Psoas muscle (tissue), 8 donors: ENCODE data around the gene TMEM269. TPM values are rescaled to one million over a fixed set of nuclear protein-coding genes. Genes with fewer than 3 reads are reported as not detected.
"Not testable (repeated sequence)": the region's sequence is repeated elsewhere in the genome, so short reads cannot be mapped to it uniquely, and the experiment has no call there.

Experiments used
- ATAC-seq, 4 donors: fragments of 200-7000 bp; cut with Tn5 transposase; one replicate each; pipeline ENCODE4 v1.9.1; 2020; ENCODE audit warnings: moderate library complexity in 3 of 4, mild to moderate bottlenecking in 2 of 4
- DNase-seq, 2 donors: peaks; one replicate each; pipeline ENCODE4 v3.0.0-alpha.2; 2020
- H3K27ac ChIP-seq: fragments of 200-600 bp; one replicate; pipeline ENCODE4 v1.8.0; 2022
- H3K27me3 ChIP-seq, 3 donors: fragments of 200-600 bp in 1 of 3; one replicate each; pipeline versions ENCODE4 v1.6.1 to v1.8.0; 2013 to 2022; ENCODE audit warnings: low read length in 2 of 3, mild to moderate bottlenecking in 2 of 3, moderate library complexity in 1 of 3; ENCODE audit not compliant: insufficient read depth in 3 of 3
- H3K36me3 ChIP-seq, 2 donors: fragments of 200-600 bp in 1 of 2; one replicate each; pipeline versions ENCODE4 v1.6.1 to v1.8.0; 2013 to 2022; ENCODE audit warnings: low read depth in 1 of 2, mild to moderate bottlenecking in 1 of 2, moderate library complexity in 1 of 2; ENCODE audit not compliant: insufficient read depth in 1 of 2
- H3K4me1 ChIP-seq: fragments of 200-600 bp; one replicate; pipeline ENCODE4 v1.8.0; 2022
- H3K4me3 ChIP-seq: fragments of 200-600 bp; one replicate; pipeline ENCODE4 v1.8.0; 2022; ENCODE audit warnings: mild to moderate bottlenecking
- H3K9me3 ChIP-seq: fragments of 200-600 bp; one replicate; pipeline ENCODE4 v1.8.0; 2022
- WGBS, 3 donors: extraction: QIAGEN DNeasy Blood & Tissue Kit; methylation state at CpG; one replicate each; pipeline versions ENCODE4 v1.1.6 to v1.1.7; 2013; 5-methylcytosine and 5-hydroxymethylcytosine counted together
- intact Hi-C, 2 donors: fragments of 100-400 bp; cut with DNase I; formaldehyde crosslinking; loops; one replicate each; pipeline versions ENCODE4 v1.11.0 to v1.14.2; 2022
- polyA plus RNA-seq, 3 donors: library from polyadenylated mRNA; stranded (reverse); fragments of 200-250 nt; gene quantifications; one replicate each; pipeline ENCODE4 v1.2.3, GENCODE V29; 2013
- total RNA-seq, 4 donors: library from RNA; stranded (reverse); fragmentation: NEBNext Ultra II Directional in 2 of 4; extraction: Animal tissue kit (Norgen Biotek cat#: 25700) in 2 of 4; gene quantifications; one replicate each; pipeline versions ENCODE4 v1.2.1 to v1.2.4, GENCODE V29; 2021 to 2023
- TF ChIP-seq, protein P1 (sequence below): fragments of 200-600 bp; IDR thresholded peaks from one replicate; pipeline ENCODE4 v1.8.0; 2022; ENCODE audit warnings: antibody characterized with exemption
- donor health status: healthy with polysubstance abuse.
- donor health status: DM: no; HTN: no; CAD: no; lungs with moderate emphysema.
- donor health status: Bipolar disorder and iron deficiency.
- donor health status: healthy.
- donor health status: DM: yes; HTN: yes; CAD: no.
- donor health status: DM: no; HTN: no; CAD: no.
- donor health status: DM: no; HTN: no; CAD: no.
- donor health status: DM: yes; HTN: yes; CAD: no.

The TMEM269 gene
- total and polyA plus RNA-seq, 7 donors, result 0.05 to 0.89 (median 0.15) TPM

DNA sequence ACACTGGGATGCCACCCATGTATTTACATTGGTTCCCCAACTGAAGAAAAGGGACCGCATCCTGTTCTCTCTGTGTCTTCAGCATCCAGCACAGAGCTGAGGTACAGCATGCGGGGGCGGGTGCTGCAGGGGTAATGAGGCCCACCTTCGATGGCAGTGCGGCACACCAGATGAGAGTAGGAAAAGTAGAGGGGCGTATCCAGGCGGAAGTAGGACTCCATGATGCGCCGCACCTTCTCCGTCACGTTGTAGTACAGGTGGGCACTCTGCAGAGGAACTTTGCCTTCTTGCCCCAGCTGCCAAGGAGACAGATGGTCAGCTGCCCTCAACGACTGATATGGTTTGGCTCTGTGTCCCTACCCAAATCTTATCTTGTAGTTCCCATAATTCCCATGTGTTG is 34.8 kb upstream of the TMEM269 start:
- Histone ChIP-seq H3K27ac (no peak overlapping the region), H3K9me3 (no peaks in the 10 kb centered on the region), H3K4me1 (no peaks in the 10 kb centered on the region), H3K36me3 (peaks cover 3 to 81% of the 10 kb centered on the region in 2 donors), H3K4me3 (no peak overlapping the region), H3K27me3 (no peaks in the 10 kb centered on the region)
- TF ChIP-seq, protein P1, sequence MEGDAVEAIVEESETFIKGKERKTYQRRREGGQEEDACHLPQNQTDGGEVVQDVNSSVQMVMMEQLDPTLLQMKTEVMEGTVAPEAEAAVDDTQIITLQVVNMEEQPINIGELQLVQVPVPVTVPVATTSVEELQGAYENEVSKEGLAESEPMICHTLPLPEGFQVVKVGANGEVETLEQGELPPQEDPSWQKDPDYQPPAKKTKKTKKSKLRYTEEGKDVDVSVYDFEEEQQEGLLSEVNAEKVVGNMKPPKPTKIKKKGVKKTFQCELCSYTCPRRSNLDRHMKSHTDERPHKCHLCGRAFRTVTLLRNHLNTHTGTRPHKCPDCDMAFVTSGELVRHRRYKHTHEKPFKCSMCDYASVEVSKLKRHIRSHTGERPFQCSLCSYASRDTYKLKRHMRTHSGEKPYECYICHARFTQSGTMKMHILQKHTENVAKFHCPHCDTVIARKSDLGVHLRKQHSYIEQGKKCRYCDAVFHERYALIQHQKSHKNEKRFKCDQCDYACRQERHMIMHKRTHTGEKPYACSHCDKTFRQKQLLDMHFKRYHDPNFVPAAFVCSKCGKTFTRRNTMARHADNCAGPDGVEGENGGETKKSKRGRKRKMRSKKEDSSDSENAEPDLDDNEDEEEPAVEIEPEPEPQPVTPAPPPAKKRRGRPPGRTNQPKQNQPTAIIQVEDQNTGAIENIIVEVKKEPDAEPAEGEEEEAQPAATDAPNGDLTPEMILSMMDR, result no peak
- WGBS, 3 donors, result 91 to 95% (median 94%) methylated on average over 12 of the region's 12 CpGs
- DNase-seq, result no peak
- intact Hi-C loops, result loop anchor here in 1 of 2 donors (10.0 kb wide), 1 partner anchor 405 kb away; no protein-coding TSS in a partner anchor
- ATAC-seq, result no peak

DNA sequence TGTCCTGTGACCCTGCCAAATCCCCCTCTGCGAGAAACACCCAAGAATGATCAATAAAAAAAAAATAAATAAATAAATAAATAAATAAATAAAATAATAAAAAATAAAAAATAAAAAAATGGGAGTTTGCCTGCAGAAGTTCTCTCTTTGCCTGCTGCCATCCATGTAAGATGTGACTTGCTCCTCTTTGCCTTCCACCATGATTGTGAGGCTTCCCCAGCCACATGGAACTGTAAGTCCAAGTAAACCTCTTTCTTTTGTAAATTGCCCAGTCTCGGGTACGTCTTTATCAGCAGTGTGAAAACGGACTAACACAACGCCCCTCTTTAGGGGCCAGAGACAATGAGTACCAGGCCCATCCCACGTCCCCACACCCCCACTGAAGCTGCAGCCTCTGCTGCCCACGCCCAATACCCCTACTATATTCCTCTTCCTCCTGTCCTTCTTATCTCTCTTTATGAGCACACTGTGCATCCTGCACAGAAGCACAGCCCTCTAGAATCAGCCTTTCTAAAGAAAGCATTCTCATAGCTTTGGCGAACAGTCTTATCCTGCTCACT is 33.2 kb upstream of the TMEM269 start:
- not testable (repeated sequence) for DNase-seq, ATAC-seq, H3K9me3 ChIP-seq, H3K27me3 ChIP-seq, H3K4me1 ChIP-seq, H3K27ac ChIP-seq, H3K4me3 ChIP-seq
- peaks cover 7 to 87% of the 10 kb centered on the region in 2 donors for H3K36me3 ChIP-seq
- 94 to 98% (median 94%) methylated on average over 7 to 8 of the region's 8 CpGs for WGBS, 3 donors
- intact Hi-C loops, result loop anchor here in 1 of 2 donors (10.0 kb wide), 1 partner anchor 407 kb away; no protein-coding TSS in a partner anchor

DNA sequence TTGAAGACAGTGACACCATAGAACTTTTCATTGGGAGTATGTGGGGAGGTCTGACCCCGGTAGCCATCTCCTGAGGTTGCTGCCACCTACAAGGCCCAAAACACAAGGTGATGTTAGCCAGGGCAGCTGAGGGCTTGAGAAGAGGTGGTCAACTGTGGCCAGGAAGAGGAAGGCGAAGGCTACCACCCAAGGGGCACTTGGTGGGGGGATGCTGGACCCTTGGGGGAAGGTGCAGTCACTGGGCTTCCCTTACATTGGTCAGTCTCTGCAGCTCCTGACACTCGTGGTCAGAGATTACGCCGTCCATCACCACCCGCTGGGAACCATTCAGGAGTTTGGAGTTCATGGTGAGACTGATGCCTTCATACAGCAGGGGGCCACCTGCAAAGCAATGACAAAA is 32.5 kb upstream of the TMEM269 start:
- no peaks in the 10 kb centered on the region for H3K9me3 ChIP-seq
- peaks cover 11 to 88% of the 10 kb centered on the region in 2 donors for H3K36me3 ChIP-seq
- WGBS, 3 donors, result 93 to 94% (median 94%) methylated on average over 6 of the region's 6 CpGs
- no peak for DNase-seq
- no peak overlapping the region for H3K4me3 ChIP-seq
- no peaks in the 10 kb centered on the region for H3K27me3 ChIP-seq
- H3K4me1 ChIP-seq, result no peaks in the 10 kb centered on the region
- TF ChIP-seq, protein P1, result no peak
- H3K27ac ChIP-seq, result no peak overlapping the region
- intact Hi-C loops, result loop anchor here in 1 of 2 donors (10.0 kb wide), 1 partner anchor 407 kb away; no protein-coding TSS in a partner anchor
- no peak for ATAC-seq

DNA sequence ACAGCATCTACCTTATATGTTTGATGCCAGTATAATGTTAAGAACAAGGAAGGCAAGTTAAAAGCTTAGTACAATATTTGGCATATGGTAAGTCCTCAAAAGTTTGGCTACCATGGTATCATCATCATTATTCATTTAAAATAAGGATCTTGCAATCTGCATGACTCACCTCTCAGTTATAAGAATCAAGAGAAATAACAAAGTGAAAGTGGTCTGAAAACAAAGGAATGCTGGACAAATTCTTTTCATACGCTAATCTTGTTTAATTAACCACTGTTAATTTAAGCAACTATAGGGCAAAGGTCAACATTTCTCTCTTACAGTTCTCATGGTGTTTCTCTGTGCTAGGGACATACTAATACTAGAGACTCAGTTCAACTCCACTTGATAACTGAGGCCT is 31.7 kb upstream of the TMEM269 start:
- intact Hi-C loops, result loop anchor here in 1 of 2 donors (10.0 kb wide), 1 partner anchor 408 kb away; no protein-coding TSS in a partner anchor
- DNase-seq (no peak), ATAC-seq (no peak)
- 82 to 88% (median 86%) methylated on average over 1 of the region's 1 CpG for whole genome bisulfite sequencing, 3 donors
- H3K27ac ChIP-seq, result no peak overlapping the region
- H3K4me3 ChIP-seq, result no peak overlapping the region
- no peaks in the 10 kb centered on the region for H3K4me1 ChIP-seq
- H3K27me3 ChIP-seq, result no peaks in the 10 kb centered on the region
- H3K9me3 ChIP-seq, result no peaks in the 10 kb centered on the region
- TF ChIP-seq, protein P1, result no peak
- peaks cover 14 to 88% of the 10 kb centered on the region in 2 donors for H3K36me3 ChIP-seq

DNA sequence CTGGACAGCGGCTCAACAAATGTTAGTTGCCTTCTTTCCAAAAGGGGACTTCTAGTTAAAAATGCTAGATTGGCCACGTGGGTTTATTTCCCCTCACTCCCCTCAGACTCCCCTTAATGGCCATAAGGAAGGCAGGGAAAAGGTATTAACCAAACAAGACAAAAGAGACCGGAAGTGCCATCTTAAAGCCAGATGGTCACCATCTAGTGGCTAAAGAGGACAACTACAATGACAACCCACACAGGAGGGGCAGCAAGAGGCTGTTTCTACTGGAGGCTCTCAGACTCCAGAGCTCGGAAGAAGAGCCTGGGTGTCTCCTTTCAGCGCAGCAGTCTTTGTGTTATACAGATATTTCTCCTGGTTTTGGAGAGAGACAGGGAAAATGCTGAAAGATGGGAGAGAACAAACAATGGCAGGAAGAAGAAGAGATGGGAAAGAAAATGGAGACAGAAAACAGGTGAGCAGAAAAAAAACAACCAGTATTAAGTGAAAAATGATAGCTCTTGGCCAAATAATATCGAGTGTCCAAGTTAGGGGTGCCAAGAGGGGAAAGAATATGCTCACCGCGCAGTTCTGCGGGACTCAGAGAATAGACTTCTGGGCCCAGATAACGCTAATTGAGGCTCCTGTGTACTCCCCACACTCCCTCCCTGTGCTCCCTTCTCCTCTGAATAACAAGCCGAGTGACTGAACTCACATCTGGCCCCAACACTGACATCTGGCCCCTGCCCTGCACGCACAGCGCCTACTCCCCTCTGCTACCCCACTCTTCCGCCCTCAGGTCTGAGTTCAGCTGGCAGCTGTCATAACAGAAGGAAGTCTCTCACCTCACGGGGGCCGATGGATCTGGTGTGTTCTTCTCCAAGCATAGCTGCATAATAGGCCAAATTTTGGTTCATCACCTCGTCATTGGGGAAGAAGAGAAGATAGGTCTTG is 27.6 kb upstream of the TMEM269 start:
- H3K36me3 ChIP-seq, result peaks cover 14 to 93% of the 10 kb centered on the region in 2 donors
- H3K9me3 ChIP-seq, result no peaks in the 10 kb centered on the region
- DNase-seq, result no peak
- TF ChIP-seq, protein P1, result peak; percentile 68
- 71 to 74% (median 72%) methylated on average over 17 of the region's 17 CpGs for WGBS, 3 donors
- intact Hi-C loops, result loop anchor here in 1 of 2 donors (10.0 kb wide), 1 partner anchor 412 kb away; no protein-coding TSS in a partner anchor
- no peaks in the 10 kb centered on the region for H3K27me3 ChIP-seq
- no peak overlapping the region for H3K27ac ChIP-seq
- H3K4me1 ChIP-seq, result no peaks in the 10 kb centered on the region
- H3K4me3 ChIP-seq, result no peak overlapping the region
- ATAC-seq, result peak; percentile 40 to 82 (median 76)
